MG63 (cell line): ENCODE data around the gene PPWD1. TPM values are rescaled to one million over a fixed set of nuclear protein-coding genes. Genes with fewer than 3 reads are reported as not detected.
A peak's percentile ranks its signal among the peaks of the same experiment; 100 is the strongest.

Experiments used
- DNase-seq: peaks from one replicate; pipeline ENCODE4 v3.0.0-alpha.2; 2020
- H3K27me3 ChIP-seq: fragments of 250-450 bp; sonication (Bioruptor Pico); 2 replicates; pipeline ENCODE4 v1.5.1; 2020; ENCODE audit warnings: mild to moderate bottlenecking, moderate library complexity
- H3K36me3 ChIP-seq: fragments of 250-450 bp; sonication (Bioruptor Pico); 2 replicates; pipeline ENCODE4 v1.5.1; 2020; ENCODE audit warnings: mild to moderate bottlenecking, moderate library complexity
- H3K4me3 ChIP-seq: fragments of 250-450 bp; sonication (Bioruptor Pico); 2 replicates; pipeline ENCODE4 v1.5.1; 2020; ENCODE audit warnings: mild to moderate bottlenecking, moderate library complexity
- H3K9me3 ChIP-seq: fragments of 250-450 bp; sonication (Bioruptor Pico); 2 replicates; pipeline ENCODE4 v1.5.1; 2020; ENCODE audit warnings: mild to moderate bottlenecking, moderate library complexity
- total RNA-seq: library from RNA; depleted of rRNA; stranded (reverse); fragments of >200 nt; shearing (Covaris generic); gene quantifications from 2 replicates; pipeline ENCODE4 v1.2.3, GENCODE V29; 2014; ENCODE audit warnings: low replicate concordance; rRNA removed

PPWD1 gene
- total RNA-seq, result 13.2 and 22.0 TPM in 2 replicates

GRCh38 chr5:65562731-65563701 lies at the start of gene PPWD1, which contains the start of gene CENPK:
Gene PPWD1, plus strand, starts transcription at chr5:65563296. Its CDS starts 15 bp downstream, at chr5:65563311.
Gene CENPK, minus strand, starts transcription at chr5:65563168. Its CDS starts 8,261 bp downstream, at chr5:65554907.
- H3K27me3 ChIP-seq, result no peaks in the 10 kb centered on the region
- DNase-seq, result peak; percentile 96
- no peaks in the 10 kb centered on the region for H3K9me3 ChIP-seq
- peaks cover 24% of the 10 kb centered on the region for H3K36me3 ChIP-seq
- peak within 1 kb of the TSS; percentile 78 for H3K4me3 ChIP-seq

DNA sequence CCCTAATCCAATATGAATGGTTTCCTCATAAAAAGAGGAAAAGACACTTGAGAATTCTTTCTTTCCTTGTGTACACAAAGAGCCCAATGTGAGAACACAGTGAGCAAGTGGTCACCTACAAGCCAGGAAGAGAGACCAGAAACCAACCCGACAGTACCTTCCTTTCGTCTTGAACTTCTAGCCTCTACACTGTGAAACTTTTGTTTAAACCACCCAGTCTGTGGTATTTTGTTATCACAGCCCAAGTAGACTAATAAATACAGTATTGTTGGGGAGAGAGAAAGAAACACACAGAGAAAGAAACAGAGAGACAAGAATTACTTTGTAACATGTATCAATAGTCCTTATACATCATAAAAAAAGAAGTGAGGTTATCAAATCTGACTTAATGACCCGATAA lies 37.4 kb upstream of the PPWD1 start:
- H3K9me3 ChIP-seq, result no peaks in the 10 kb centered on the region
- no peak for DNase-seq
- peaks cover 28% of the 10 kb centered on the region for H3K36me3 ChIP-seq
- H3K27me3 ChIP-seq, result no peaks in the 10 kb centered on the region
- H3K4me3 ChIP-seq, result no peak overlapping the region

GRCh38 chr5:65530904-65531303 lies 32.2 kb upstream of the PPWD1 start:
- H3K36me3 ChIP-seq, result peaks cover 23% of the 10 kb centered on the region
- no peaks in the 10 kb centered on the region for H3K9me3 ChIP-seq
- no peaks in the 10 kb centered on the region for H3K27me3 ChIP-seq
- no peak for DNase-seq
- no peak overlapping the region for H3K4me3 ChIP-seq

- peak; percentile 4 for DNase-seq
- Histone ChIP-seq H3K36me3 (peaks cover 29% of the 10 kb centered on the region), H3K27me3 (no peaks in the 10 kb centered on the region), H3K9me3 (no peaks in the 10 kb centered on the region), H3K4me3 (no peak overlapping the region)
Measured at GRCh38 chr5:65535529-65535987, 27.5 kb upstream of the PPWD1 start.

DNA sequence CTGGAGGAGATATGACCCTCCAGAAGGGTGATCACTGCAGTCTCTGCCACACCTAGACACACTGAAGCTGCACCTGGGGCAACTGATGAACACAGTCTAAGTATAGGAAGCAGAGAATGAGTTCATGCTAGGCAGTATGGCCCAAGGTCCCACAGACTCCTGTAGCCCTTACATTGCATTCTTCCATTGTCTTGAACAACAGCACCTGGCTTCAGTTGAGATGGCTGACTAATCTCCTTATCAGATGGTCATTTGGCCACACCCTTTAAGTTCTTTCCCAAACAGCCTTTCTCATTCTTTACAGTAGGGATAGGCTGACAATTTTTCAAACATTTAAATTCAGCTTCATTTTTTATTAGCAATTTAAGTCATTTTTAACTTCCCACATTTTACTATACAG lies 23.3 kb upstream of the PPWD1 start:
- DNase-seq, result no peak
- Histone ChIP-seq H3K36me3 (peaks cover 34% of the 10 kb centered on the region), H3K27me3 (no peaks in the 10 kb centered on the region), H3K4me3 (no peak overlapping the region), H3K9me3 (no peaks in the 10 kb centered on the region)

GRCh38 chr5:65544473-65544872 lies 18.6 kb upstream of the PPWD1 start:
- H3K36me3 ChIP-seq, result peaks cover 29% of the 10 kb centered on the region

DNA sequence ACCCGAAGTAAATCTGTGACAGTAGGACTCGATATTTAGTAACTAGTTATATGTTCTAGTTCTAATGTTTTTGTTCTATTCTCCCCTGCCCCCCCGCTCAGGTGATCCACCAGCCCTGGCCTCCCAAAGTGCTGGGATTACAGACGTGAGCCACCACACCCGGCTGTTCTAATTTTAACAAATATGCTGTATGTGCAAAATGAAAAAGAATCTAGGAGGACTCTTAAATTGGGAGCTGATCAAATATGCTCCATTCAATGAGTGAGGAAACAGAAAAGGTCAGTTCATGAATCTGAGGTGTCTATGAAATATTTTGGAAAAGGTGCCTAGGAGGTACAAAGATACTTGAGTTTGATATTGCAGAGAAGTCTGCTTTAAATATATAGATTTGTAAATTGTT lies 17.0 kb upstream of the PPWD1 start:
- no peak for DNase-seq
- Histone ChIP-seq H3K27me3 (no peaks in the 10 kb centered on the region), H3K4me3 (no peak overlapping the region), H3K36me3 (peaks cover 35% of the 10 kb centered on the region), H3K9me3 (no peaks in the 10 kb centered on the region)

More at GRCh38 chr5:65544473-65544872, 18.6 kb upstream of the PPWD1 start:
- Histone ChIP-seq H3K27me3 (no peaks in the 10 kb centered on the region), H3K4me3 (no peak overlapping the region), H3K9me3 (no peaks in the 10 kb centered on the region)
- DNase-seq, result no peak

DNA sequence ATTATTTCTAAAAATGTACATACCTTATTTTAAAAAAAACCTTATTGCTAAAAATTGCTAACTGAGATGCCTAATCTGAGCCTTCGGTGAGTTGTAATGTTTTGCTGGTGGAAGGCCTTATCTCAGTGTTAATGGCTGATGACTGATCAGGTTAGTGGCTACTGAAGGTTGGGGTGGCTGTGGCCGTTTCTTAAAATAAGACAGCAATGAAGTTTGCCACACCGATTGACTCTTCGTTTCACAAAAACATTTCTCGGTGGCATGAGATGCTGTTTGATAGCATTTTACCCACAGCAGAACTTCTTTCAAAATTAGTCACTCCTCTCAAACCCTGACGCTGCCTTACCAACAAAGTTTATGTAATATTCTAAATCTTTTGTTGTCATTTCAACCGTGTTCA lies 14.8 kb upstream of the PPWD1 start:
- no peak for DNase-seq
- Histone ChIP-seq H3K9me3 (no peaks in the 10 kb centered on the region), H3K4me3 (no peak overlapping the region), H3K36me3 (peaks cover 33% of the 10 kb centered on the region), H3K27me3 (no peaks in the 10 kb centered on the region)

DNA sequence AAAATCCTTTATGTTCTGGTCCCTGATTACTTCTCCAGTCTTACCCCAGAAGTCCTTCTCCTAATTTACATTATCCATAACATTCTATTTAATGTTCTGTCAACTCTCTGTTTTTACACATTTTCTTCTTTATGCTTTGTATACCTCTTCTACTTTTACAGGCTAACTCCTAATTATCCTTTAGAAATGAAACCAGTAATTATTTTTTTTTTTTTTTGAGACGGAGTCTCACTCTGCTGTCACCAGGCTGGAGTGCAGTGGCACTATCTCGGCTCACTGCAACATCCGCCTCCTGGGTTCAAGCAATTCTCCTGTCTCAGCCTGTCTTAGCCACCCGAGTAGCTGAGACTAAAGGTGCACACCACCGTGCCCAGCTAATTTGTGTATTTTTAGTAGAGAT lies 9.2 kb upstream of the PPWD1 start:
- Histone ChIP-seq H3K27me3 (no peaks in the 10 kb centered on the region), H3K9me3 (no peaks in the 10 kb centered on the region), H3K36me3 (peaks cover 65% of the 10 kb centered on the region), H3K4me3 (no peak overlapping the region)
- DNase-seq, result no peak

DNA sequence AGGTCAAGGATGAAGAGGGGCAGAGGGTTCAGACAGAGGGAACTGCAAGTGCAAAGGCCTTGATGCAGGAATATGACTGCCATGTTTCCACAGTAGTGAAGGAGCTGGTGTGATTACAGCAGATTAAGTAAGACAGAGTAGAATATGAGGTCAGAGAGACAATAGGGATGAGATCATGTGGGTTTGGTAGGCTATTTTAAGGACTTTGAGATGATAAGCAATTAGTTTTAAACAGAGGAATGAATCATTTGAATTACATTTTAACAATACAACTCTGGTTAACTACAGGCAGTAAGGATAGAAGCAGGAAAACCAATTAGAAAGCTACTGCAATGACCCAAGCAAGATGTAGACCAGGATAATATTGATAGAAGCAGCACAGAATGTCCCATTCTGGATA lies 7.8 kb upstream of the PPWD1 start:
- no peaks in the 10 kb centered on the region for H3K9me3 ChIP-seq
- H3K36me3 ChIP-seq, result peaks cover 58% of the 10 kb centered on the region
- H3K4me3 ChIP-seq, result no peak overlapping the region
- DNase-seq, result no peak
- no peaks in the 10 kb centered on the region for H3K27me3 ChIP-seq

- Histone ChIP-seq H3K9me3 (no peaks in the 10 kb centered on the region), H3K36me3 (peaks cover 57% of the 10 kb centered on the region), H3K27me3 (no peaks in the 10 kb centered on the region), H3K4me3 (no peak overlapping the region)
- no peak for DNase-seq
Measured at GRCh38 chr5:65556181-65556580, 6.9 kb upstream of the PPWD1 start.

DNA sequence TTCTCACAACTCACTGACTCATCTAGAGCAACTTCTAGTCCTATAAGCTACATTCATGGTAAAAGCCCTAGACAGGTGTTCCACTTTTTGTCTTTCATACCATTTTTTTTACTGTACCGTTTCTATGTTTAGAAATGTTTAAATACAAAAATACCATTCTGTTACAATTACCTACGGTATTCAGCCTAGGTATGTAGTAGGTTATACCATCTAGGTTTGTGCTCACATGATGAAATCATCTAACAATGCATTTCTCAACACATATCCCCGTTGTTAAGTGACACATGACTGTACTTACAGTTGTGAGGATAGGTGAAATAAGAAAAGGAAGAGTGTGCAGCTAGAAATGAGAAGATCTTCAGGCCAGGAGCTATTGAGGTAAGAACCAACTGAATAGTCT lies 6.4 kb upstream of the PPWD1 start:
- Histone ChIP-seq H3K9me3 (no peaks in the 10 kb centered on the region), H3K27me3 (no peaks in the 10 kb centered on the region), H3K36me3 (peaks cover 52% of the 10 kb centered on the region), H3K4me3 (no peak overlapping the region)
- DNase-seq, result no peak

DNA sequence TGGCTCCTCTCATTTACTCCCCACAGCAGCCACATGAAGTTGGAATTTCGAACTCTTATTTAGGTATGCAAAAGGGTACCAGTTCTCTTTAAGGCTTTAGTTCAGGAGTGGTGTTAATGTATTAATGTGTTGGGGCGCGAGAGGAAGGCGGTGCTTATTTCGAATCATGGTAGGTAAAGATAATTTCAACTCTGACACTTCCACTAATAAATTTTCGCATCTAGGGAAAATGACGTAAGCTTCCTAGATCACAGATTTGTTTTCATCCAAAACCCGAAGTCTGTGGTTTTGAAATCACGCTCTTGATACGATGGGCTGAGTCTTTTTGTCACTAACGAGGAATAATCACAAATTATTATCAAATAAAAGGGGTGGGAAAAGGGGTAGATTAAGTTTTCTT lies 681 bp downstream of the PPWD1 start:
- no peak for DNase-seq
- peak overlapping the region; percentile 78 for H3K4me3 ChIP-seq
- H3K9me3 ChIP-seq, result no peaks in the 10 kb centered on the region
- no peaks in the 10 kb centered on the region for H3K27me3 ChIP-seq
- H3K36me3 ChIP-seq, result peaks cover 19% of the 10 kb centered on the region

DNA sequence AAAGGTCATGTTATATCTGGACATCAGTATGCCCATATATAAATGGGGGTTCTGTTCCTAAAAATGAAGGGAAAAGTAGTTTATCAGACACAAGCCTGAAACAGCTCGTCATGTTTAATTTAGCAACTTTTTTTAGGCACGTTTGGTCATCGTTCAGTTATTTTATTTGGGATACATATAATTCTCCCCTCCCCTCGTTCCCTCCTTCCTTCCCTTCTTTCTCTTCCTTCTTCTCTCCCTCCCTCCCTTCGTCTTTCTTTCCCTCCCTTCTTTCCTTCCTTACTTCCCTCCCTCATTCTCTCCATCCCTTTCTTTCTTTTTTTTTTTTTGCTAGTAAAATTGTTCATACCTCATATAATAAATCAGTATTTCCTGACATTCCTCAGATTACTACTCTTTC lies 3.4 kb downstream of the PPWD1 start:
- Histone ChIP-seq H3K4me3 (no peak overlapping the region), H3K27me3 (no peaks in the 10 kb centered on the region), H3K36me3 (peaks cover 12% of the 10 kb centered on the region), H3K9me3 (no peaks in the 10 kb centered on the region)
- no peak for DNase-seq

DNA sequence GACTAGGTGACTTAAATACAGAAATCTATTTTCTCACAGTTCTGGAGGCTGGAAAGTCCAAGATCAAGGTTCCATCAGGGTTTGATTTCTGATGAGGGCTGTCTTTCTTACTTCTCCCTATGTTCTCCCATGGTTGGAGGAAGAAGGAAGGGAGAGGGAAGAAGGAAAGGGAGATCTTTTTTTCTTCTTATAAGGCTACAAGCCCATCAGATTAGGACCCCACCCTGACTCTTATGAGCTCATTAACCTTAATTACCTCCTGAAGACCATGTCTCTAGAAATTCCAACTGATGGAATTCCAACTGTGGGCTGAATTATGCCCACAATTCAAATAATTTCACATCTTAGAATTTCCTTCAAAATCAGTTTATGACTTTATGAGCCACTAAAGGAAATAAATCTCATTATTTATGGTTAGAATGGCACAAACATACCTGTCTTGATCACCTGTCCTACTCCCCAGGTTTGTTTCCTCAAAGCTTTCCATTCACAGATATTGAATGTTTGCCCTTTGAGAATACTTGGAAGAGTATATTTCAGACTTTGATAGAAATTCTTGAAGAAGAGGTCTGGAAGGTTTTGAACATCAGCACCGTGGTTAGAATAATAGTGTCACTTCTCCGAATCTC lies 7.6 kb downstream of the PPWD1 start:
- Histone ChIP-seq H3K36me3 (peaks cover 25% of the 10 kb centered on the region), H3K27me3 (no peaks in the 10 kb centered on the region), H3K4me3 (no peak overlapping the region), H3K9me3 (no peaks in the 10 kb centered on the region)
- no peak for DNase-seq

- no peak for DNase-seq
Measured at GRCh38 chr5:65577141-65577540, 14.0 kb downstream of the PPWD1 start.

GRCh38 chr5:65588694-65589093 lies 25.6 kb downstream of the PPWD1 start:
- H3K27me3 ChIP-seq, result no peaks in the 10 kb centered on the region
- H3K9me3 ChIP-seq, result no peaks in the 10 kb centered on the region
- peaks cover 62% of the 10 kb centered on the region for H3K36me3 ChIP-seq
- H3K4me3 ChIP-seq, result no peak overlapping the region
- no peak for DNase-seq

More at GRCh38 chr5:65577141-65577540, 14.0 kb downstream of the PPWD1 start:
- Histone ChIP-seq H3K27me3 (no peaks in the 10 kb centered on the region), H3K36me3 (peaks cover 53% of the 10 kb centered on the region), H3K9me3 (no peaks in the 10 kb centered on the region), H3K4me3 (no peak overlapping the region)
